LNCaP clone FGC (cell line): ENCODE results near the gene ABCF2.

Experiments used
- DNase-seq: peaks from one replicate; pipeline ENCODE4 v3.0.0-alpha.2; 2011; ENCODE audit warnings: low read depth
- H3K4me3 ChIP-seq: 2 replicates; pipeline ENCODE4 v1.5.1; 2011; ENCODE audit warnings: mild to moderate bottlenecking, low read depth, low read length, control low read depth
- CTCF ChIP-seq: IDR thresholded peaks from 2 replicates; pipeline ENCODE4 v1.5.1; 2012; ENCODE audit warnings: mild to moderate bottlenecking; ENCODE audit not compliant: control insufficient read depth, insufficient read depth; ENCODE audit errors: extremely low read depth

Gene ABCF2

GRCh38 chr7:151218170-151218569 is 8.8 kb downstream of the ABCF2 start:
- TF ChIP-seq CTCF, result no peak
- DNase-seq, result no peak
- H3K4me3 ChIP-seq, result no peak overlapping the region

- no peak for TF ChIP-seq CTCF
- no peak overlapping the region for H3K4me3 ChIP-seq
- no peak for DNase-seq
Measured at GRCh38 chr7:151215396-151215795, 11.6 kb downstream of the ABCF2 start.

GRCh38 chr7:151213826-151214225 is 13.2 kb downstream of the ABCF2 start:
- DNase-seq, result no peak
- TF ChIP-seq CTCF, result no peak

GRCh38 chr7:151212626-151213025 is 14.4 kb downstream of the ABCF2 start:
- TF ChIP-seq CTCF, result no peak
- DNase-seq, result no peak
- H3K4me3 ChIP-seq, result no peak overlapping the region

More at GRCh38 chr7:151213826-151214225, 13.2 kb downstream of the ABCF2 start:
- no peak overlapping the region for H3K4me3 ChIP-seq

GRCh38 chr7:151211155-151211772 is 15.7 kb downstream of the ABCF2 start:
- no peak for TF ChIP-seq CTCF
- no peak overlapping the region for H3K4me3 ChIP-seq
- DNase-seq, result no peak

GRCh38 chr7:151210087-151210854 is 16.7 kb downstream of the ABCF2 start, which contains the start of gene H2BK1:
TSS of gene H2BK1 (minus strand) at chr7:151210488. CDS start at chr7:151210318, 170 bp downstream.
- DNase-seq, result no peak
- H3K4me3 ChIP-seq, result no peak within 1 kb of the TSS

More at GRCh38 chr7:151210087-151210854, 16.7 kb downstream of the ABCF2 start, which contains the start of gene H2BK1:
- TF ChIP-seq CTCF, result no peak
